ENCODE data around the gene ZFY. TPM values are rescaled to one million over a fixed set of nuclear protein-coding genes. Genes with fewer than 3 reads are reported as not detected.

Gene ZFY
- total and polyA plus RNA-seq, 2 of the 8 experiments (the other 6 are each of a cell fraction or from before 2014, with no cell fraction given), result 1.5 to 8.9 TPM

DNA sequence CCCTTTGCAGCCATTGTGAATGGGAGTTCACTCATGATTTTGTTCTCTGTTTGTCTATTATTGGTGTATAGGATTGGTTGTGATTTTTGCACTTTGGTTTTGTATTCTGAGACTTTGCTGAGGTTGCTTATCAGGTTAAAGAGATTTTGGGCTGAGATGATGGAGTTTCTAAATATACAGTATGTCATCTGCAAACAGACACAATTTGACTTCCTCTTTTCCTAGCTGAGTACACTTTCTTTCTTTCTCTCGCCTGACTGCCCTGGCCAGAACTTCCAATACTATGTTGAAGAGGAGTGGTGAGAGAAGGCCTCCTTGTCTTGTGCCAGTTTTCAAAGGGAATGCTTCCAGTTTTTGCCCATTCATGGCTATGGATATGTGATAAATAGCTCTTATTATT, 81.4 kb downstream of the ZFY start:
- no peak overlapping the region for H4K8ac ChIP-seq (ENCODE audit: extremely low read depth, insufficient read depth, low read length)
- H2BK20ac ChIP-seq (ENCODE audit: low read length), result no peak overlapping the region
- no peaks in the 10 kb centered on the region for H3K79me2 ChIP-seq (ENCODE audit: control insufficient read depth in 1 of 2, insufficient read depth in 2 of 2, low read length in 2 of 2)
- FAIRE-seq (no peak), DNase-seq (ENCODE audit: low read depth in 1 of 2, low spot score in 2 of 2) (no peak)
- no peak overlapping the region for H2AK5ac ChIP-seq (ENCODE audit: low read depth, low read length)
- ChIA-PET CTCF (ENCODE audit: partially characterized antibody) (no interaction called here), POLR2A (ENCODE audit: partially characterized antibody) (no interaction called here)
- H3K56ac ChIP-seq (replicated peaks; ENCODE audit: insufficient read length, low read depth, low read length), result no peak overlapping the region
- H2BK12ac ChIP-seq (ENCODE audit: low read depth, low read length), result no peak overlapping the region
- H2BK15ac ChIP-seq (ENCODE audit: low read length), result no peak overlapping the region
- H3K4me2 ChIP-seq (ENCODE audit: insufficient read depth in 1 of 2, low read depth in 2 of 2, low read length in 2 of 2), result no peak overlapping the region
- no peaks in the 10 kb centered on the region for H3K23me2 ChIP-seq (ENCODE audit: low read depth, low read length)
- H4K20me1 ChIP-seq (replicated peaks in 1 of 2; ENCODE audit: control insufficient read depth in 1 of 2, insufficient read depth in 2 of 2, low read length in 2 of 2), result no peaks in the 10 kb centered on the region
- no peak overlapping the region for H2BK120ac ChIP-seq (replicated peaks; ENCODE audit: low read depth, low read length)
- H2BK5ac ChIP-seq (ENCODE audit: low read depth, low read length), result no peak overlapping the region
- H3K14ac ChIP-seq (ENCODE audit: insufficient read length), result no peak overlapping the region
- WGBS, 2 experiments (ENCODE audit: extremely low coverage in 1 of 2, insufficient coverage in 1 of 2, insufficient read length in 1 of 2, insufficient replicate concordance in 2 of 2, low coverage in 1 of 2, low lambda C conversion rate in 2 of 2, missing lambda C conversion rate in 1 of 2), result 86% methylated on average over 1 of the region's 1 CpG; no CpG with 5 or more reads in 1 of the 2 experiments
- TF ChIP-seq TAF7 (optimal IDR thresholded peaks at IDR 0.05; ENCODE audit: borderline replicate concordance, low read depth, low read length), result no peak
- TF ChIP-seq KDM1A (IDR thresholded peaks at IDR 0.05; ENCODE audit: borderline replicate concordance, low read length), result no peak
- TF ChIP-seq RAD21 (IDR thresholded peaks at IDR 0.05 in 1 of 2, conservative IDR thresholded peaks at IDR 0.05 in 1 of 2; ENCODE audit: low read depth in 2 of 2, low read length in 2 of 2), result no peak
- no peaks in the 10 kb centered on the region for H3K9me3 ChIP-seq (ENCODE audit: insufficient read depth in 2 of 2, low read depth in 1 of 2, low read length in 1 of 2)
- no peak overlapping the region for H3K27ac ChIP-seq (ENCODE audit: low read depth, low read length)
- no peaks in the 10 kb centered on the region for H3K36me3 ChIP-seq (ENCODE audit: control insufficient read depth in 2 of 4, insufficient read depth in 4 of 4, low read length in 3 of 4)
- no peak overlapping the region for H4K91ac ChIP-seq (replicated peaks; ENCODE audit: insufficient read length, low read length)
- H3K4ac ChIP-seq (replicated peaks; ENCODE audit: insufficient read length, low read depth, low read length), result no peak overlapping the region
- H3K9ac ChIP-seq (replicated peaks in 1 of 4; ENCODE audit: extremely low read depth in 1 of 4, low read depth in 3 of 4, low read length in 3 of 4), result no peak overlapping the region
- H3K4me1 ChIP-seq (replicated peaks in 1 of 4; ENCODE audit: control insufficient read depth in 3 of 4, insufficient read depth in 4 of 4, low read length in 3 of 4), result no peaks in the 10 kb centered on the region
- no peak overlapping the region for H3K18ac ChIP-seq (ENCODE audit: extremely low read depth, low read length)
- H3K79me1 ChIP-seq (ENCODE audit: low read depth, low read length), result no peaks in the 10 kb centered on the region
- no peak overlapping the region for H2AFZ ChIP-seq (ENCODE audit: low read length)
- no peak overlapping the region for H3K4me3 ChIP-seq (ENCODE audit: extremely low read depth in 1 of 4, insufficient read depth in 2 of 4, low read depth in 3 of 4, low read length in 4 of 4)
- H3K27me3 ChIP-seq (replicated peaks in 1 of 4; ENCODE audit: control insufficient read depth in 3 of 4, extremely low read depth in 1 of 4, insufficient read depth in 3 of 4, low read length in 3 of 4), result no peaks in the 10 kb centered on the region
- no peak overlapping the region for H3K23ac ChIP-seq (ENCODE audit: insufficient read length)
- no peak overlapping the region for H4K5ac ChIP-seq (ENCODE audit: insufficient read length, low read depth, low read length)

Measured in H1 (cell line).